SIG-M5 treated with dmso at 0.1 percent for 504 hours (cell line): ENCODE measurements around the gene ESPNL.

Experiments
- DNase-seq: peaks from one replicate; lab custom pipeline; 2025; ENCODE audit not compliant: unreplicated experiment; lab: John Stamatoyannopoulos, UW

The ESPNL gene

GRCh38 chr2:238157506-238158017, 57.4 kb downstream of the ESPNL start:
- DNase-seq, result no peak

DNA sequence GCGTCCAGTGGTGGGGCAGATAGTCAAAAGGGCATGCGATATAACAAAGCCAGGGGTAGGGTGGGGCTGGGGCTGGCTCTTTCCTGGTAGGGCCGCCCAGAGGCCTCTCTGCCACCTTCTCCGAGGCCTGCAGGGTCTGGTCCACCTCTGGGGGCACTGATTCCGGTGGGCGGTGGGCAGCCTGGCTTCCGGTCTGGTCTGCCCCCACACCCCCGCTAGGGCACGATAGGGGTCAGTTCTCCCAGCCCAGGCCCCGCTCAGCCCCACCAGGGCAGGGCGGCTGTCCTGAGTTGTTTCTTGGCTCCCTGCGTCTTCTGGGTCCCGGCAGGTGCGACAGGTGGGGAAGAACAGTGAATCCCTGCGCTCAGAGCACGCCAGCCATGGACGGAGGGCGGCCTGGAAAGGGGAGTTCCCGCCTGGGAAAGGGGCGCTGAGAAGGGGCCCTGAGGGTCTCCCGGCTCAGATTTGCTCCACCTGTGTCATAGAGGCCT, 57.9 kb downstream of the ESPNL start:
- no peak for DNase-seq

DNA sequence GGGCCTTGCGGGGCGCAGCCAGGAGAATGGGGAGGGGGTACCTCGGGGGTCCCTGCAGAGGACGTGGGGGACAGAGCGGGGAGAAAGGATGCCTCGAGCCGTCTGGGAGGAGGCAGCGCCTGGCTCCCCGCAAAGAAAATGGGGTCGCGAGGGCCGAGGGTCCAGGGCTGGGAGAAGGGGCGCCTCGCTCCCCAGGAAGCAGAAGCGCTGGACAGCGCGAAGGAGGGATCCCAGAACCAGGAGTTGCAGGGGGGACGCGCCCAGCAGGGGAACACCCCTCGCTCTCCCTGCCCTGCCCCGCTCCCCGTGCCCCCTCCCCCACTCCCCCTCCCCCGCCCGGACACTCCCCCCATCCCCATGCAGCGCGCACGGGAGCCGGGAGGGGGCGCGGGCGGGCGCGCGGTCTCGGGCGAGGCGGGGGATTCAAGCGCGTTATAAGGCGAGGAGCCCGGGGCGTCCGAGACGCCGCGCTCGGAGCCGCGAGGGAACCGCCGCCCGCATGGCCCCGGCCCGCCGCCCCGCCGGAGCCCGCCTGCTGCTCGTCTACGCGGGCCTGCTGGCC, 58.5 kb downstream of the ESPNL start, which contains the start of gene ERFE:
TSS of gene ERFE (plus strand) at position 462 of the 562 bp plus-strand sequence. CDS start at position 500, 38 bp downstream.
- peak; percentile 49 for DNase-seq

GRCh38 chr2:238159071-238159539, 59.0 kb downstream of the ESPNL start:
- no peak for DNase-seq

- no peak for DNase-seq
These were observed 59.6 kb downstream of the ESPNL start for GRCh38 chr2:238159661-238160205.

DNA sequence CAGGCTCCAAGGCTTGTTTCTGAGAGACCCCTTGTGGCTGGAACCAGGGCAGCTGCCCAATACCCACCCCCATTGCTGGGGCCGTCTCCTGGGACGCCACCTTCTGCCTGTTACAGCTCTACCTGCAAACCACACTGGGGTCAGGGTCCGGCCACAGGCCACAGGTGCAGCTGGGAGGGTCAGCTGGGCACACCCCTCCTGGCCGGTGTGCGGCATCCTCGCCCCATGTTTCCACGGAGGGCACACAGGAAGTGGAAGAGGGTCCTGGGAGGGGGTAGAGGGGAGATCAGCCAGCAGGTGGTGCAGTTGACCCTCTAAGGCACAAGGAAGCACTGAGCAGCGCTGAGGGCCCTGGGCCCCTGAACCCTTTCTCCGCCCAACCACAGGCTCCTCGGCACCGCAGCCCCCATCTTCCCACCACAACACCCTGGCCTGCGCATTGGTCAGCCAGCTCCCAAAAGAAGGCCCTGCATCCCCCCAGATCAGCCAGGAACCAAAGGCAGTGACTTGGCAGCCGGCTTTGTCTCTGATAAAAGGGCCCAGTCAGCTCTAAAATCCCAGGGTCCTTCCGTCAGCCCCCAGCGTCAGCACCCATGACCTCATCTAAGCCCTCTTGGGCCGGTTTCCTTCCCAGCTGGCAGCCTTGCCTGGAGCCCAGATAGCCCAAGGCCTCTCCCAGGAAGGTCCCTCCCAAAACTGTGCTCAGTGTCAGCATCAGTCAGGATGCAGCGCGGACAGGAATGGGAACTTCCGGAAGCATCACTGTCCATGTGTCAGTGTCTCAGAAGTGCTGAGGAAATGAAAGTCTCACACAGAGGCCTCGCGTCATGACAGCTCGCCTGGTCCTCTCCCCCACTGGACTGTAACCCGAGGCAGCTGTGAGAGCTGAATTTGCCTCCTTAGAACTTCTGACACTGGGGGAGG, 60.3 kb downstream of the ESPNL start:
- no peak for DNase-seq

DNA sequence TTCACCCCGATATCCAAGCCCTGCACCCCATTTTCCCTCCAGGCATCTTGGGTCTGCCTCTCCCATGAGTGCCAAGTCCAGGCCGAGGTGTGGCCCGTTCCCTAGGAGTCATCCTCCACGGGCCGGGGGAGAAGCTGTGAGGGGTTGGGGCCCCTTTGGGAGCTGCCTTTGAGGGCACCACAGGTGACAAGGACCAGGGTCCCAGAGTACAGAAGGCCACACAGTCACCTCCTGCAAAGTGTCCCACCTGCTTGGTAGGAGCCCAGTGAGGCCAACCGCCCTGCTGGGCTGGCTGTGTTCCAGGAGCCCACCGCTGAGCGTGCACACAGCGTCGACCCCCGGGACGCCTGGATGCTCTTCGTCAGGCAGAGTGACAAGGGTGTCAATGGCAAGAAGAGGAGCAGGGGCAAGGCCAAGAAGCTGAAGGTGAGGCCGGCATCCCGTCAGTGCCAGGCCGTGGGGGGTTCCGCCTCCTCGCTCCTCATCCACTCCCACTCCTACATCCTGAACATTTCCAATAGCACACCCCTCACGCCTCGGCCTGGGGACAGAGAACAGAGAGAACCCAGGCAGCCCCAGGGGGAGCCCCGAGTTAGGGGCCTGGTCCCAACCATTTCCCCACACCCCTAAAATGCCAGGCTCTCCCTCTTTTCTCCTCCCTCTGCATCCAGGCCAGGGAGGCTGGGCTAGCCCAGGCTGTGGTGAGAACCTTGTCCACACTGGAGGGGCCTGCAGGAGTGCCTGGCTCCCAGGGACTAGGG, 61.3 kb downstream of the ESPNL start:
- no peak for DNase-seq

GRCh38 chr2:238162251-238162845, 62.2 kb downstream of the ESPNL start:
- DNase-seq, result no peak

- no peak for DNase-seq
These were observed 62.8 kb downstream of the ESPNL start for GRCh38 chr2:238162846-238163441.

DNA sequence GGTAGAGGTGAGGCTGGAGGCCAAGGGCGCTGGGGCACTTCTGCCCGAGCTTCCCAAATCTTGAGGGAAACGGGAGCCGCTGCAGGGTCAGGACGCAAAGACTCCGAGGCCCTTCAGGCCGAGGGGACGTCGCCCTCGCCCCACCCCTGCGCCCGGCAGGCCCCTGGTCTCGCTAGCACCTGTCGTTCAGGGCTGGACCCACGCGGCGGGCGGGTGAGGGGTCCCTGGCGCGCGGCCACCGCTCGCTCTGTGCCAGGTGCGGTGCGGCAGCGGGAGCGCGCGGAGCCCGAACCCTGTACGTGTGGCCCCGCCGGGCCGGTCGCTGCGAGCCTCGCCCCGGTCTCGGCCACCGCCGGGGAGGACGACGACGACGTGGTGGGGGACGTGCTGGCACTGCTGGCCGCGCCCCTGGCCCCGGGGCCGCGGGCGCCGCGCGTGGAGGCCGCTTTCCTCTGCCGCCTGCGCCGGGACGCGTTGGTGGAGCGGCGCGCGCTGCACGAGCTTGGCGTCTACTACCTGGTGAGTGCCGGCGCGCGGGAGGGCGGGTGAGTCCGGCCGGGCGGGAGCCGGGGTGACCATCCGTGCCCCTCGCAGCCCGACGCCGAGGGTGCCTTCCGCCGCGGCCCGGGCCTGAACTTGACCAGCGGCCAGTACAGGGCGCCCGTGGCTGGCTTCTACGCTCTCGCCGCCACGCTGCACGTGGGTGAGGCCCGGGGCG, 63.5 kb downstream of the ESPNL start:
- DNase-seq, result no peak

DNA sequence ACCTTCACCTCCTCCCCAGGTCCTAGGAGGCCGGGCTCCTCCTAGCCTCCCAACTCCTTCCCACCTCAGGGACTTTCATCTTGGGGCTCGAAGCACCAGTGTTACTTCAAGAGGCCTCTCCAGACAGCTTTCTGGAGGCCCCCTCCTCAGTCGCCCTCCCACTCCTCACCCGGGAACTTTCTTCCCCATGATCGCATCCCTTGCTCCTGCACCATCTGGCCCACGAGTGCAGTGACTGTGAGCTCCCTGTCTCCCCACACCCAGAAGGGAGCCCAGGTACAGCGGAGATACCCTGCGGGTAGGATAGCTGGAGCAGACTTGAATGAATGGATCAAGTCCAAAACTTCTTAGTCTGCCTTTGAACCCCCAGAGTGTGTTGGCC, 64.8 kb downstream of the ESPNL start:
- DNase-seq, result no peak

DNA sequence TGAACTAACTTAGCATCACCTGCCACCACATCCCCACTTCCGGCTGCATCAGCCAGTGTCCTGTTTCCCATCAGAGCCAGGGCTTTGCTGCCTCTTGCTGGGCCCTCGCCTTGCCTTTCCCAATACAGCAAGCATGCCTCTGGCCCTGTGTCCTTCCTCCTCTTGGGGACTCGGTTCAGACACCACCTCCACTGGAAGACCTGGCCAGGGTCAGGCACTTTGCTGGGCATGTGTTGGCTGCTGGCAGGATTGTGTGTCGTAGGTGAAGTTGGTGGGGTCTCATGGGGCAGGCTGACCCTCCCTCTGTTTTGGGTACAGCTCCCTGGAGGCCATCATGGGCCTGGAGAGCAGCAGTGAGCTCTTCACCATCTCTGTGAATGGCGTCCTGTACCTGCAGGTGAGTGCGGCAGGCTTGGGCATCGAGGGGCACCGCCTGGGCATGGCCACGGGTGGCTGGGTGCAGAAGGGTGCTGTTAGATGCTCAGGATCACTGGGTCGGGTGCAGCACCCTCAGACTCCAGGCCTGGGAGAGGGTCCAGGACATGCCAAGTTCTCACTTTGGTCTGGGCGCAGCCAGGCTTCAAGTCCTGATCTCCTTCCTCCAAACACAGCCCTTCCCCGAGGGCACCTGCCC, 65.3 kb downstream of the ESPNL start:
- DNase-seq, result no peak

GRCh38 chr2:238166391-238167343, 66.5 kb downstream of the ESPNL start:
- no peak for DNase-seq

- no peak for DNase-seq
These were observed 67.2 kb downstream of the ESPNL start for GRCh38 chr2:238167344-238167715.

DNA sequence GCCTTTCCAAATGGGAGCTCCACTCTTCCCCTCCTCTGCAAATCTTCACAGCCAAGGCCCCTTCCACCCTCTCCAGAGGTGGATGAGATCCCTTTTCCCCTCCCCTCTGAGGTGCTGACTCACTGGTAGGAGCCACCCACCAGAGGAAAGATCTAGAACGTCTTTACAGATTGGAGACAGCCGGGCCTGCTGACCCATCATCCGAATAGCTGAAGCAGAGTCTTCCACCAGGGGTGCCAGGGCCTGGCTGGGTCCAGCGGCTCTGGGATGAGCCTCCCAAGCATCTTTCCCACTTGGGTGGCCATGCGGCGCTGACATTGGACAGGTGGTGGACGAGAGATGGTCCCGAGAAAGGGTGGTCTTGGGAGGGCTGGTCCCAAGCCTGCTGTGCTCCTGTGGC, 67.6 kb downstream of the ESPNL start:
- no peak for DNase-seq

- DNase-seq, result no peak
These were observed 68.3 kb downstream of the ESPNL start for GRCh38 chr2:238168196-238169047.
